ENCODE measurements around the gene MAGEA9B.
"Not testable (repeated sequence)": the region's sequence is repeated elsewhere in the genome, so short reads cannot be mapped to it uniquely, and the experiment has no call there.

MAGEA9B gene

GRCh38 chrX:149533999-149534398, 53.3 kb downstream of the MAGEA9B start:
- DNase-seq, result not testable (repeated sequence)

- not testable (repeated sequence) for DNase-seq
Measured at GRCh38 chrX:149532868-149533267, 54.4 kb downstream of the MAGEA9B start.

All from SIG-M5 (cell line).